ENCODE measurements around the gene SMNDC1.
"Not testable (repeated sequence)": the region's sequence is repeated elsewhere in the genome, so short reads cannot be mapped to it uniquely, and the experiment has no call there.

SMNDC1 gene

GRCh38 chr10:110278562-110279406 is 25.9 kb downstream of the SMNDC1 start:
- no peak for DNase-seq

DNA sequence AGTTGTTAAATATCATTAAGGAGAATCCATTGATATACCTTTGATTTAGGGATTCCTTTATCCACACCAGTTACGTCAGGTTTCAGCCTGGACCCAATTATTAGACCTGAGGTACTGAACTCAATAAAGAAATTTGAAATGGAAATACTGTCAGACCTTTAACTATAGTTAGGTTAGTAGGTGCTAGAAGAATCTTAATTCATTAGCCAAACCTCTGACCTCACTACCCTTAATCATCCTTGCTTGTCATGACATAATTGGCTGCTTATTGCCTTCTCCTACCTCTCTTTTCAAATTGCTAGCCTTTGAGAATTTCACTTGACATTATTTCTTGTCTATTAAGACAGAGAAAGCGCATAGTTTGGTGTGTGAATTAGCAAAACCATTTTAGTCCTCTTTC is 27.1 kb downstream of the SMNDC1 start:
- DNase-seq = no peak

DNA sequence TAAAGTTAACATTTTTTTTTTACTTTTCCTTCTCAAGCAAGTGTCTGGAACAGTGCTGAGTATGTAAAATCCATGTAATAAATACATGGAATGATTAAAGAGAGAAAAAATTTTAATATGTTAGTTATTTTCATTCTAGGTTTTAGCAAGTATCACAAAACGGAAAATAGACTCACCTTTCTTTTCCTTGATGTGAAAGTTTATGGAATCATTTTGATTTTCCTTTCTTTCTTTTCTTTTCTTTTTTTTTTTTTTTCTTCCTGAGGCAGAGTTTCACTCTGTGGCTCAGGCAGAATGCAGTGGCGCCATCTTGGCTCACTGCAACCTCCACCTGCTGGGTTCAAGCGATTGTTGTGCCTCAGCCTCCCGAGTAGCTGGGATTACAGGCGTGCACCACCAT is 28.1 kb downstream of the SMNDC1 start:
- DNase-seq = no peak

DNA sequence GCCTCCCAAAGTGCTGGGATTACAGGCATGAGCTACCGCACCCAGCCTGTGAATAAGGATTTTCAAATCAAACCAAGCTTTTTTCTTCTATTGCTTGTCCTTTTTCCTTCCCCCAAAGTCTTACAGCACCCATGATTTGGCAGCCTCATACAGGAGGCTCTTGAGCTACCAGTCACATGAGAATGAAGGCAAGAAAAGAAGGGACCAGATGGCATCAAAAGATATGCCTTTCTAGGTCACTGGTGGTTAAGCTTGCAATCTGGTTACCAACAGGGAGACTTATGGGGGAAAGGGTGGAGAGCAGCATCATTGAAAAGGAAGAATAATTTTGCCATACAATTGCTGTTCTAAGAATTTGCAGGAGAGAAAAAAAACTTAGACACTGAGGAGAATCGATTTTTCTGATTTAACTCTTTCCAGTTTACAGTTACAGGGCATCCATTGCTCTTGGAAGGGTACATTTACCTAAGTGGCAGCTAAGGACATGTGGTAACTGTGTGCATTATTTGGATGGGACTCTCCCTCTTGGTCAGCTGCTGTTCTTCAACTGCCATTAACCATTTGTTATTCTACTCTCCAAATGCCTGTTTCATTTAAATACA is 29.5 kb downstream of the SMNDC1 start:
- DNase-seq = no peak

DNA sequence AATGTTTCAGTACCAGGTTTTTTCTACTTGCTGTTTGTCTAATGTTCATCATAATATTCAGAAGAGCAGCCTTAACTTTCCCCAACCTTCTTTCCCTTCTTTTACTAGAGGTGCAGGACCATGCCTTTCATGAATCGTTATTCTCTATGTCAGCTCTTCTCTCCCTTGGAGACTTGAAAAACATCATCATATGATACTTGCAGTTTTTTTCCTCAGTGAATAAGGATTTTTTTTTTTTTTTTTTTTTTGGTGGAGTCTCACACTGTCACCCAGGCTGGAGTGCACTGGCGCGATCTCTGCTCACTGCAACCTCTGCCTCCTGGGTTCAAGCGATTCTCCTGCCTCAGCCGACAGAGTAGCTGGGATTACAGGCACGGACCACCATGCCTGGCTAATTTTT is 30.1 kb downstream of the SMNDC1 start:
- no peak for DNase-seq

- DNase-seq = no peak
Observed at GRCh38 chr10:110274072-110274627, 30.6 kb downstream of the SMNDC1 start.

DNA sequence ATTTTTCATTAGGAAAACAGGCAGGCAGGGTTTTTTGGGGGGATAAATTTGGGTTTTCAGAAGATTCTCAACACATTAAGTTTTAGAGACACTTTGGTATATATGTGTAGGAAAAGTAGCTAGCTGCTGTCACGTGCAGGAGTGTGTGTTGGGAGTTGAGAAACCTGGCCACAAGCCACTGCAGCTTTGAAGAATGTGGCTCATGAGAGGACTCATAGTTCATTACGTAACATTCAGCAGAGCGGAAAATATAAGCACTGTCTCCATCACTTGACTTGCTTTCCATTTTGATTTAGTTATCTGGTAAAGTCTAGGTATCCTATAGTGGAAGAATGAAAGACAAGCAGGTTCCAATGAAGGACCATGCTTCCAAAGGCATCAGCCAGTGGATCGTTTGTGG is 31.2 kb downstream of the SMNDC1 start:
- DNase-seq = peak; percentile 51

GRCh38 chr10:110272995-110273394 is 31.7 kb downstream of the SMNDC1 start:
- DNase-seq = not testable (repeated sequence)

DNA sequence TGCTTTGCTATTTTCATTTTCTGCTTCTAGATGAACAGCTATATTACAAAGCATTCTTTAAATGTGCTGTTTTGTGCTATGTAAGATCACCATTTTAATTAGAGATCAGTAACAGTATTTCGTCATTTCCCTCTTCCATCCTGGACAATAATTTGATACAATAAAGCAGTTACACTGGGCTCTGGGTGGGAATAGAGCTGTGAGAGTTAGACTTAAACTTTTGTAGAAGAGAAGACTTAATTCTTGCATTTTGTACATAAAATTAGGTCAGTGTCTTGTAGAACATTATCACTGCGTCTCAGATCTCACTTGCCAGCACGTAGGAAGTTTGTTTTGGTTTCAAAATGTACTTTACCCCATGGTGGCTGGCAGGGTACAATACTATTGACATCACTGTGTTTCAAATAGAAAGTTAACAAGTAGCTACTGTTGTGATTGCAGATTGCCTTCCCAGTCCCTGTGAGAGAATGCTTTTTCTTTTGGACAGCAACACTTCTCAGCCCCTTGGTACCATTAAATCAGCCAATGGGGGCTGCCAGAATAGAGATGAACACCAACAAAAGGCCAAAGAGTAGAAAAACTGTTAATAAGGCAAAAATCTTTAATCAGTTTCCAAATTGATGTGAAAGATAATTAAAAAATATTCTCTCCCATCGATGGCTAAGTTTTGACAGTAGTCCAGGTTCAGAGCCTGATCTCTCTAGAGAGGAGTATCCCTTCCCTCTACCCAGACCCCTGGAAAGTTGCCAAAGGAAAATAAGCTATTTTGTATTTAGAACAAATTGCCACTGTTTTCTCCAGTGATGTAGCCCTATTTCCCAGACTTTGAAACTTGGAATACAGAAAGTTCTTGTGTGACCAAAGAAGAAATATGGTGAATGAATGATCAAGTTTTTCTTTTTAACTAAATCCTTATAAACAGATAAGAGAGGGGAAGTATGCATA is 35.1 kb downstream of the SMNDC1 start:
- DNase-seq = peak; percentile 24

DNA sequence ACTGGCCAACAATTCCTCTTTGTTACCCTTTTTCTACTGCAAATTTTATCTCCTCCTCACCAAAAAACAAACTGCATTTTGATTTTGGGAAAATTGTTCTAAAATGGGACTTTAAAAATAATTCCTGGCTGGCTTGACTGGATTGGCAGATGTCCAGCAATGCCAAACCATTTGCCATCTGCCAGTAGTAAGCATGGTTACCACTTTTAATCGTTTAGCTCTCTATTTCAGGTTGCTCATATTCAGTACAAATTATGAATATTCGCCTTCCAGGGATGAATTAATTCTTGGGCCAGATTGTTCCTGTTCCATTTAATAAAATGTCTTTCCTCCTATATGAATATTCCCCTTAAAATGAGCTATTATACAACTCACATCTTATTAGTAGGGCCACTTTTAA is 35.7 kb downstream of the SMNDC1 start:
- no peak for DNase-seq

DNA sequence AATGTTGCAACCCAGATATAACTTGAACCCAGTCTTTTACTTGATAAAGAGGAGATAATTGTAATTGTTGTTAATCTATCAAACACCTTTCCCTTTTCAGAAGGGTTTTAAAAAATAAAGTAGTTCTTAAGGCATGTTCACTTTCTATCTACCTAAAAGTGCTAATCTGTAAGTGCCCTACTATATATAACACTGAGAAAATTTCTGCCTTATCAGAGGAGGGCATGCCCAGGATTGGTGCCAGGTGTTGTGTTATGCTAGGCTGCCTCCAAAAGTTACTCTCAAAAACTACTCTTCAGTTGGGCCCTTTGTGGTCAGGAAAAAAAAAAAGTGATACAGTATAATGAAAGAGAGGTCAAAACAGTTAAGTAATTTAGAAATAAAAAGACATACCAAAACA is 36.3 kb downstream of the SMNDC1 start:
- DNase-seq = no peak

- DNase-seq = no peak
Observed at GRCh38 chr10:110267276-110267675, 37.4 kb downstream of the SMNDC1 start.

- DNase-seq = no peak
Observed at GRCh38 chr10:110265573-110266193, 39.0 kb downstream of the SMNDC1 start.

GRCh38 chr10:110263164-110263563 is 41.6 kb downstream of the SMNDC1 start:
- DNase-seq = no peak

DNA sequence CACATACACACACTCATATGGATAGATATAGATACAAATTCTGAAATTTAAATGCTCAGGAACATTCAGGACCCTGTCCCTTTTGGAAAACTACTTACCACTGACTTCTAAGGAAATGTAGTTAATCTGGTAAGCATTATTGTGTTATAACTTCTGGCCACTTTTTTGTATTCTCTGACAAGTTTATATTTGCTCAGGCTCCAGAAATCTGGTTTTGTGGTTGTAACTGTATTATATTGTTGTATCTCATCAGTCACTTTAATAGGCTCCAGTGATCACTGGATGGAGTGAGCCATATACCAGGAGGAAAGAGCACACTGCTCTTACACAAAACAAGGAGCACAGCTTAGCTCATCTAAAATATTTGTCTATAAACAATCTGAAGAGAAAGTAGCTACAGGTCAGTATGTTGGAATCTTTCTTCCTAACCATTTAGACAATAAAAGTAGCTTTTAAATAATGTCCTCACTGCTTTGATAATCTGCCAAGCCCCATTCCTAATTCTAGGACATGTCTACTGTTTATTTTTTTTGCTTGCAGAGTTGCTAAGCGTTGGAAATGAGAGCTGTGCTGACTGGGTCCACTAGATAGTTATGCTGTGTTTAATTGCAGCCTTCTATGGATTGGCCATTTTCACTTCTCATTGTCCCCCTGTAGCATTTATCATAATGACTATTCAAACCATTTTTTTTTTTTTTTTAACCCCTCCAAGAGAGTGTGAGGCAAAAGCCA is 43.8 kb downstream of the SMNDC1 start:
- no peak for DNase-seq

GRCh38 chr10:110259317-110259716 is 45.4 kb downstream of the SMNDC1 start:
- no peak for DNase-seq

DNA sequence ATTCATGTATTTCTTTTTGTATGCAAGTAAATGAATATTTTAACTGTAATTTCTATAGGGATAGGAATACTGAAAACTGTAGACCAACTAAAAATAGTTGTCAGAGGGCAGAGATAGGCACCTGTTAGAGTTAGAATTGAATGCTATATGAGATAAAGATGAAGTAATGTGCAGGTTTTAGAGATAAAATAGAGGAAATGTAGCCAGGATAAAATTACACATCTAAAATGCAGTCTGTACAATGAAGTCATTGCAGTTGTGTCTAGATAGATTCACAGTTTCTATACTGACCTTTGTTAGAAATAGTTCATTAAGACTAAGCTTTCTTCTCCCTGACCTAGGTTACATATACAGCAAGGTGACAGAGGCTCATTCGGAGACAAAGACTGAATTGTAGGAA is 46.2 kb downstream of the SMNDC1 start:
- no peak for DNase-seq

GRCh38 chr10:110254467-110254866 is 50.3 kb downstream of the SMNDC1 start:
- DNase-seq = no peak

DNA sequence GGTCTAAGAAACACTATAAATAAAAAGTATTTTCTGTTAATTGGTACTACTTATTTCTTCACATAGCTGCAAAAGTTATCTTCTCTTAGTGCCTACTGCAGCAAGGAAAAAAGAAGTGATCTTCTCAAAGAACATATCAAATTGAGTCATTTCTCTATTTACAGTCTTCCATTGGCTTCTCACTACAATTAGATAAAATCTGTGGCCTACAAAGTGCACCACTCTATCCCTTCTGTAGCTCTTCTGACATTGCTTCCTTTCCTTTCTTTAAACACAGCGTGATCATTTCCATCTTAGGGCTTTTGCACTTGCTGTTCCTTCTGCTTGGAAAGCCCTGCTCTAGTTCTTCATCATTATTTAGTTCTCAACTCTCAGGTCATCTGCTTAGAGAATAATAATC is 52.6 kb downstream of the SMNDC1 start:
- DNase-seq = no peak

GRCh38 chr10:110251392-110251791 is 53.3 kb downstream of the SMNDC1 start:
- not testable (repeated sequence) for DNase-seq

DNA sequence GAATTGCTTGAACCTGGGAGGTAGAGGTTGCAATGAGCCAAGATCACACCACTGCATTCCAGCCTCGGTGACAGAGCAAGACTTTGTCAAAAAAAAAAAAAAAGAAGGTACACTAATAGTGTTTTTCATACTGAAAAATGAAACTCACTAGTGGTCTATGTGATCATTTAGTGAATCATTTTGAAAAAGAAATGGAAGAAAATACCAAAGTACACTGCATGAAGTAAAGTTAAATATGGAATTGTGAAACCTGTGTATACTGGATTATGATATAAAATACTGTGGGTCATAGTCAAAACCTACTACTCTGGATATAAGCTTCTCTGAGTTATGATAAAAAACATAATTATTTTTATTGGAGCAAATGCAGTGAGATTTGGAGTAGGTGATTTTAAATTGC is 55.2 kb downstream of the SMNDC1 start:
- not testable (repeated sequence) for DNase-seq

- not testable (repeated sequence) for DNase-seq
Observed at GRCh38 chr10:110247833-110248232, 56.9 kb downstream of the SMNDC1 start.
